Osteocyte (in vitro differentiated cells): Measurements from ENCODE around the gene PRKCQ. TPM values are rescaled to one million over a fixed set of nuclear protein-coding genes. Genes with fewer than 3 reads are reported as not detected.

ENCODE experiments used
- DNase-seq: peaks from one replicate; pipeline ENCODE4 v3.0.0; 2021; ENCODE audit warnings: mixed read lengths; ENCODE audit not compliant: unreplicated experiment; ENCODE audit errors: extremely low spot score
- H3K27ac Mint-ChIP-seq: one replicate; pipeline ENCODE4 v1.8.0; 2021; ENCODE audit warnings: mild to moderate bottlenecking, mixed read lengths; ENCODE audit not compliant: unreplicated experiment
- H3K27me3 Mint-ChIP-seq: one replicate; pipeline ENCODE4 v1.8.0; 2021; ENCODE audit warnings: mixed read lengths; ENCODE audit not compliant: unreplicated experiment
- H3K36me3 Mint-ChIP-seq: one replicate; pipeline ENCODE4 v1.8.0; 2021; ENCODE audit warnings: mixed read lengths; ENCODE audit not compliant: unreplicated experiment
- H3K4me1 Mint-ChIP-seq: one replicate; pipeline ENCODE4 v1.8.0; 2021; ENCODE audit warnings: mixed read lengths; ENCODE audit not compliant: unreplicated experiment
- H3K4me3 Mint-ChIP-seq: one replicate; pipeline ENCODE4 v1.8.0; 2021; ENCODE audit warnings: mild to moderate bottlenecking, moderate library complexity, mixed read lengths; ENCODE audit not compliant: unreplicated experiment
- H3K9me3 Mint-ChIP-seq: one replicate; pipeline ENCODE4 v1.8.0; 2021; ENCODE audit warnings: mixed read lengths; ENCODE audit not compliant: unreplicated experiment
- total RNA-seq: library from RNA; stranded (reverse); gene quantifications from 2 replicates; pipeline ENCODE4 v1.2.1, GENCODE V29; 2021
- TF ChIP-seq, protein P1 (sequence below): fragments of 200-600 bp; sonication (generic); IDR thresholded peaks from 2 replicates; pipeline ENCODE4 v1.5.0; 2021; ENCODE audit warnings: antibody characterized with exemption, mild to moderate bottlenecking, moderate library complexity

PRKCQ gene
- total RNA-seq, 1 donor from 2014 or later = 0.11 TPM

GRCh38 chr10:6400821-6401465, 179.1 kb downstream of the PRKCQ start:
- no peak overlapping the region for H3K4me3 Mint-ChIP-seq
- peak overlapping the region; percentile 74 for H3K27ac Mint-ChIP-seq
- no peaks in the 10 kb centered on the region for H3K36me3 Mint-ChIP-seq
- H3K27me3 Mint-ChIP-seq = peaks cover 27% of the 10 kb centered on the region
- DNase-seq = no peak
- H3K4me1 Mint-ChIP-seq = peaks cover 38% of the 10 kb centered on the region
- TF ChIP-seq, protein P1, sequence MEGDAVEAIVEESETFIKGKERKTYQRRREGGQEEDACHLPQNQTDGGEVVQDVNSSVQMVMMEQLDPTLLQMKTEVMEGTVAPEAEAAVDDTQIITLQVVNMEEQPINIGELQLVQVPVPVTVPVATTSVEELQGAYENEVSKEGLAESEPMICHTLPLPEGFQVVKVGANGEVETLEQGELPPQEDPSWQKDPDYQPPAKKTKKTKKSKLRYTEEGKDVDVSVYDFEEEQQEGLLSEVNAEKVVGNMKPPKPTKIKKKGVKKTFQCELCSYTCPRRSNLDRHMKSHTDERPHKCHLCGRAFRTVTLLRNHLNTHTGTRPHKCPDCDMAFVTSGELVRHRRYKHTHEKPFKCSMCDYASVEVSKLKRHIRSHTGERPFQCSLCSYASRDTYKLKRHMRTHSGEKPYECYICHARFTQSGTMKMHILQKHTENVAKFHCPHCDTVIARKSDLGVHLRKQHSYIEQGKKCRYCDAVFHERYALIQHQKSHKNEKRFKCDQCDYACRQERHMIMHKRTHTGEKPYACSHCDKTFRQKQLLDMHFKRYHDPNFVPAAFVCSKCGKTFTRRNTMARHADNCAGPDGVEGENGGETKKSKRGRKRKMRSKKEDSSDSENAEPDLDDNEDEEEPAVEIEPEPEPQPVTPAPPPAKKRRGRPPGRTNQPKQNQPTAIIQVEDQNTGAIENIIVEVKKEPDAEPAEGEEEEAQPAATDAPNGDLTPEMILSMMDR = no peak
- H3K9me3 Mint-ChIP-seq = no peaks in the 10 kb centered on the region

- TF ChIP-seq, protein P1 = no peak
- no peaks in the 10 kb centered on the region for H3K36me3 Mint-ChIP-seq
- H3K27me3 Mint-ChIP-seq = peaks cover 22% of the 10 kb centered on the region
- no peak for DNase-seq
- H3K27ac Mint-ChIP-seq = no peak overlapping the region
- no peak overlapping the region for H3K4me3 Mint-ChIP-seq
- peaks cover 38% of the 10 kb centered on the region for H3K4me1 Mint-ChIP-seq
- no peaks in the 10 kb centered on the region for H3K9me3 Mint-ChIP-seq
These were observed 179.7 kb downstream of the PRKCQ start for GRCh38 chr10:6400331-6400730.

GRCh38 chr10:6399879-6400278, 180.2 kb downstream of the PRKCQ start:
- H3K9me3 Mint-ChIP-seq = no peaks in the 10 kb centered on the region
- TF ChIP-seq, protein P1 = no peak
- H3K4me3 Mint-ChIP-seq = no peak overlapping the region
- no peaks in the 10 kb centered on the region for H3K36me3 Mint-ChIP-seq
- DNase-seq = no peak
- peak overlapping the region; percentile 79 for H3K27ac Mint-ChIP-seq
- H3K27me3 Mint-ChIP-seq = peaks cover 18% of the 10 kb centered on the region
- H3K4me1 Mint-ChIP-seq = peaks cover 38% of the 10 kb centered on the region

- Mint-ChIP-seq H3K27me3 (peaks cover 12% of the 10 kb centered on the region), H3K4me3 (peak overlapping the region; percentile 31), H3K9me3 (no peaks in the 10 kb centered on the region), H3K27ac (peak overlapping the region; percentile 79), H3K36me3 (no peaks in the 10 kb centered on the region), H3K4me1 (peaks cover 38% of the 10 kb centered on the region)
- TF ChIP-seq, protein P1 = no peak
- DNase-seq = no peak
These were observed 180.8 kb downstream of the PRKCQ start for GRCh38 chr10:6399231-6399741.

DNA sequence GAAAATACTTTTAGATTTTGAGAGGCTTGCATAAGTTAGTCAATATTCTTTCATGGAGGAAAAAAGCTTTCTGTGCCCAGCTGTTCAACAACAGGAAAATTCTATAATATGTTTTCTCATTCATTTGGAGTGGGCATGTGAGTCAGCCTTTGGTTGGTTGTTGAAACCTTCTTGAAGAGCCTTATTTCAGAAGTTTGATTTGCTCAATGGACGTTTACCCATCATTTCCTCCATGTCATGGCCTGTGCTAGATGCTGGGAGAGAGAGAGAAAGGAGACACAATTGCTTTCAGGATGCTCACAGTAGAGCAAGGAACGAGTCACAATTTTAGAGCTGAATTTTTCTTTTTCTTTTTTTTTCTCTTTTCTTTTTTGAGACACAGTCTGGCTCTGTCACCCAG, 181.7 kb downstream of the PRKCQ start:
- Mint-ChIP-seq H3K4me3 (no peak overlapping the region), H3K4me1 (peaks cover 38% of the 10 kb centered on the region), H3K36me3 (no peaks in the 10 kb centered on the region), H3K27me3 (peaks cover 5% of the 10 kb centered on the region), H3K9me3 (no peaks in the 10 kb centered on the region), H3K27ac (no peak overlapping the region)
- DNase-seq = no peak
- TF ChIP-seq, protein P1 = no peak
